OCI-LY1 (cell line): ENCODE measurements around the gene LUZP1.

Source experiments
- CTCF ChIP-seq: fragments of 200-600 bp; sonication (generic), shearing (Covaris generic); IDR thresholded peaks from 2 replicates; pipeline ENCODE4 v1.5.1; 2017; ENCODE audit warnings: mild to moderate bottlenecking, antibody characterized with exemption, low read length, moderate library complexity, mixed read lengths
- EZH2 ChIP-seq: fragments of 200-600 bp; sonication (generic), shearing (Covaris generic); IDR thresholded peaks from 2 replicates; pipeline ENCODE4 v1.8.0; 2017; ENCODE audit warnings: borderline replicate concordance, mixed run types, mild to moderate bottlenecking, antibody characterized with exemption, low read length, moderate library complexity, mixed read lengths

- no peak for TF ChIP-seq CTCF
- TF ChIP-seq EZH2, result no peak
These were observed 48.3 kb downstream of the LUZP1 start for GRCh38 chr1:23120383-23120782.
